Measurements from ENCODE around the gene MGARP. TPM values are rescaled to one million over a fixed set of nuclear protein-coding genes. Genes with fewer than 3 reads are reported as not detected.

The MGARP gene
- polyA plus RNA-seq, 1 donor from 2014 or later: 1.3 TPM

DNA sequence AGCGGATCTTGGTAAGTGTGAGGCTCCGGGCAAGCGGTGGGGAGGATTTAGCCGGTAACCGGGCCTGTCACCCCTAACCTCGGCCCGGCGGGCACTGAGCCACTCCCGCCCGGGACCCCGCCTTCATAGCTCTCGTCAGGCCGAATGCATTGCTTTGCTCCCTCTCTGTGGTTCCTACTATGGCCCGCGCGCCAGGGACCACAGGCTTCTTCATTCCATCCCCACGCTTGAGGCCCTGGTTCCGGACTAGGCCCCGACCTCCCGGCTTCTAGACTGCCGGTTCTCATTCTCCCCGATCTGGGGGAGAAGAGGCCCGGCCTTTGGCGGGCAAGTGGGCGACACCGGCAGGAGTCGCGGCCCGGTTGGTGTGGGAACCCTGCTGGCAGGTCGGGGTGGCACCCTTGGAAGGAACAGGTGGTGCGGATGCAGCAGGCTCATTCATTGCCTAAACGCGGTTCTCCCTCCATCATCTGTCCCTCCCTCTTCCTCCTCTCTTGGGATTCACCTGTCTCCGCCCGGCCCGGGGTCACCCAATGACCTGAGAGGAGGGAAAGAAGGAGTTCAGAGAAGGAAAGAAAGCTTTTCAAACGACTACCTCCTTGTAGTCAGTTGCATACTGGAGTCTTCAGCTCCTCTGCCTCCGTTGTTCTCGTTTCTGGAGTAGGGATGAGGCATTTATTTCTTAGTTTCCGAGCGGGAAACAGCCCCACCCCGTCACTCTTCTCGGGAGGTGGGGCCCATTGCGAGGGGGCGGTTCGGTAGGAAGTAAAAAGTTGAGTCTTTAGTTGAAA is 22.0 kb upstream of the MGARP start, which contains the start of gene NDUFC1:
Gene NDUFC1 (minus strand): TSS at position 657 of the 791 bp plus-strand sequence. CDS start 6,679 bp downstream, outside the sequence.
- peak within 1 kb of the TSS; percentile 93 for H3K27ac ChIP-seq (ENCODE audit: low read length)
- H4K20me1 ChIP-seq (ENCODE audit: insufficient read depth): no peaks in the 10 kb centered on the region
- H3K9me2 ChIP-seq (ENCODE audit: insufficient read depth, low read length): no peaks in the 10 kb centered on the region
- peak within 1 kb of the TSS; percentile 98 for H3K4me3 ChIP-seq (ENCODE audit: low read length)
- H3K79me2 ChIP-seq (replicated peaks; ENCODE audit: insufficient read depth, low read length): peaks cover 58% of the 10 kb centered on the region
- peaks cover 5% of the 10 kb centered on the region for H3K9me3 ChIP-seq (ENCODE audit: low read length)
- TF ChIP-seq EZH2 (IDR thresholded peaks at IDR 0.05; ENCODE audit: borderline replicate concordance, insufficient read depth, low read length, poor library complexity, severe bottlenecking): no peak
- peak; percentile 11 for TF ChIP-seq SMC3 (conservative IDR thresholded peaks at IDR 0.05; ENCODE audit: poor library complexity)
- TF ChIP-seq MXI1 (conservative IDR thresholded peaks at IDR 0.05; ENCODE audit: poor library complexity, severe bottlenecking): no peak
- no peak for TF ChIP-seq TAF1 (IDR thresholded peaks at IDR 0.05; ENCODE audit: low read depth)
- no peak for TF ChIP-seq RAD21 (conservative IDR thresholded peaks at IDR 0.05)
- TF ChIP-seq, protein P1, sequence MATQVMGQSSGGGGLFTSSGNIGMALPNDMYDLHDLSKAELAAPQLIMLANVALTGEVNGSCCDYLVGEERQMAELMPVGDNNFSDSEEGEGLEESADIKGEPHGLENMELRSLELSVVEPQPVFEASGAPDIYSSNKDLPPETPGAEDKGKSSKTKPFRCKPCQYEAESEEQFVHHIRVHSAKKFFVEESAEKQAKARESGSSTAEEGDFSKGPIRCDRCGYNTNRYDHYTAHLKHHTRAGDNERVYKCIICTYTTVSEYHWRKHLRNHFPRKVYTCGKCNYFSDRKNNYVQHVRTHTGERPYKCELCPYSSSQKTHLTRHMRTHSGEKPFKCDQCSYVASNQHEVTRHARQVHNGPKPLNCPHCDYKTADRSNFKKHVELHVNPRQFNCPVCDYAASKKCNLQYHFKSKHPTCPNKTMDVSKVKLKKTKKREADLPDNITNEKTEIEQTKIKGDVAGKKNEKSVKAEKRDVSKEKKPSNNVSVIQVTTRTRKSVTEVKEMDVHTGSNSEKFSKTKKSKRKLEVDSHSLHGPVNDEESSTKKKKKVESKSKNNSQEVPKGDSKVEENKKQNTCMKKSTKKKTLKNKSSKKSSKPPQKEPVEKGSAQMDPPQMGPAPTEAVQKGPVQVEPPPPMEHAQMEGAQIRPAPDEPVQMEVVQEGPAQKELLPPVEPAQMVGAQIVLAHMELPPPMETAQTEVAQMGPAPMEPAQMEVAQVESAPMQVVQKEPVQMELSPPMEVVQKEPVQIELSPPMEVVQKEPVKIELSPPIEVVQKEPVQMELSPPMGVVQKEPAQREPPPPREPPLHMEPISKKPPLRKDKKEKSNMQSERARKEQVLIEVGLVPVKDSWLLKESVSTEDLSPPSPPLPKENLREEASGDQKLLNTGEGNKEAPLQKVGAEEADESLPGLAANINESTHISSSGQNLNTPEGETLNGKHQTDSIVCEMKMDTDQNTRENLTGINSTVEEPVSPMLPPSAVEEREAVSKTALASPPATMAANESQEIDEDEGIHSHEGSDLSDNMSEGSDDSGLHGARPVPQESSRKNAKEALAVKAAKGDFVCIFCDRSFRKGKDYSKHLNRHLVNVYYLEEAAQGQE (IDR thresholded peaks at IDR 0.05; ENCODE audit: borderline replicate concordance): peak; percentile 9
- TF ChIP-seq EP300 (conservative IDR thresholded peaks at IDR 0.05; ENCODE audit: poor library complexity, severe bottlenecking): no peak
- TF ChIP-seq, protein P2, sequence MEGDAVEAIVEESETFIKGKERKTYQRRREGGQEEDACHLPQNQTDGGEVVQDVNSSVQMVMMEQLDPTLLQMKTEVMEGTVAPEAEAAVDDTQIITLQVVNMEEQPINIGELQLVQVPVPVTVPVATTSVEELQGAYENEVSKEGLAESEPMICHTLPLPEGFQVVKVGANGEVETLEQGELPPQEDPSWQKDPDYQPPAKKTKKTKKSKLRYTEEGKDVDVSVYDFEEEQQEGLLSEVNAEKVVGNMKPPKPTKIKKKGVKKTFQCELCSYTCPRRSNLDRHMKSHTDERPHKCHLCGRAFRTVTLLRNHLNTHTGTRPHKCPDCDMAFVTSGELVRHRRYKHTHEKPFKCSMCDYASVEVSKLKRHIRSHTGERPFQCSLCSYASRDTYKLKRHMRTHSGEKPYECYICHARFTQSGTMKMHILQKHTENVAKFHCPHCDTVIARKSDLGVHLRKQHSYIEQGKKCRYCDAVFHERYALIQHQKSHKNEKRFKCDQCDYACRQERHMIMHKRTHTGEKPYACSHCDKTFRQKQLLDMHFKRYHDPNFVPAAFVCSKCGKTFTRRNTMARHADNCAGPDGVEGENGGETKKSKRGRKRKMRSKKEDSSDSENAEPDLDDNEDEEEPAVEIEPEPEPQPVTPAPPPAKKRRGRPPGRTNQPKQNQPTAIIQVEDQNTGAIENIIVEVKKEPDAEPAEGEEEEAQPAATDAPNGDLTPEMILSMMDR (IDR thresholded peaks at IDR 0.05; ENCODE audit: poor library complexity, severe bottlenecking): peak; percentile 51
- peak; percentile 42 for TF ChIP-seq POLR2AphosphoS5 (IDR thresholded peaks at IDR 0.05)
- no peaks in the 10 kb centered on the region for H3K36me3 ChIP-seq (ENCODE audit: insufficient read depth, low read length)
- H3K4me2 ChIP-seq (ENCODE audit: low read length): peak within 1 kb of the TSS; percentile 96
- H3F3A ChIP-seq (ENCODE audit: insufficient read depth, low read length, poor library complexity, severe bottlenecking): no peaks in the 10 kb centered on the region
- H2AFZ ChIP-seq (ENCODE audit: low read depth, low read length): peak within 1 kb of the TSS; percentile 98
- no peaks in the 10 kb centered on the region for H3K27me3 ChIP-seq (ENCODE audit: insufficient read depth, low read depth, low read length)
- peak within 1 kb of the TSS; percentile 98 for H3K9ac ChIP-seq (ENCODE audit: low read length)

DNA sequence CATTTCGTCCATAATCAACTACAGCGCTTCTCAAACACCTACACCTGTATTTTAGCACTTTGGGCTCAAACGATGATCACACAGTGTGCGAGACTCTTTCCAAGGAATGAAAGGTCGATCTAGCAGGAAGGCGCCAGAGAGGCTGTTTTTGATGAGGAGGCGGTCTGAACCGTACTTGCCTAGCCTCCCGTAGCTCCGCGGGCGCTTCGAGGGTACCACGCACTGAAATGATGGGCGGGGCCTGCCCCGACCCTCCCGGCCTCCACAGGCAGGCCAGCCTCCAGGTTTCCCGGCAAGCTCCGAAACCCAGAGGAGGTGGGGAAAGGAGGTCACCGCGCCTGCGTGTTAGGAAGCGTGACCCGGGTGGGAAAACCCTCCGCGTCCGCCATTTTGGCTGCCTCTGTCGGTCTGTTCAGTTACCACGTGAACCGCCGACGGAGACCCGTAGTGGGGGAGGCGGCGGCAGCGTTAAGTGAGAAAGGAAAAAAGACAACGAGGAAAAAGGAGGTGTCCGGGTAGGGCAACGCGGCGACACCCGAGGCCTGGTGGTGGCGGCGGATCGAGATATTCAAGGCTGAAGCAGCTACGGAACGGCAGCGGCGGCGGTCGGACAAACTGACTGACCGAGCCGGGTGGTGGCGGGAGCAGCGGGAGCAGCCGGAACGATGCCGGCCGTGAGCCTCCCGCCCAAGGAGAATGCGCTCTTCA is 21.2 kb upstream of the MGARP start, which contains the start of gene NAA15:
Gene NAA15 (plus strand): TSS at position 393 of the 708 bp plus-strand sequence. CDS start 273 bp downstream, at position 666.
- H3K27me3 ChIP-seq (ENCODE audit: insufficient read depth, low read depth, low read length): no peaks in the 10 kb centered on the region
- H2AFZ ChIP-seq (ENCODE audit: low read depth, low read length): peak within 1 kb of the TSS; percentile 98
- H3K9ac ChIP-seq (ENCODE audit: low read length): peak within 1 kb of the TSS; percentile 98
- H3K9me2 ChIP-seq (ENCODE audit: insufficient read depth, low read length): no peaks in the 10 kb centered on the region
- peak within 1 kb of the TSS; percentile 98 for H3K4me3 ChIP-seq (ENCODE audit: low read length)
- TF ChIP-seq EZH2 (IDR thresholded peaks at IDR 0.05; ENCODE audit: borderline replicate concordance, insufficient read depth, low read length, poor library complexity, severe bottlenecking) (no peak), RAD21 (conservative IDR thresholded peaks at IDR 0.05) (peak; percentile 36), POLR2AphosphoS5 (IDR thresholded peaks at IDR 0.05) (peak; percentile 81), EP300 (conservative IDR thresholded peaks at IDR 0.05; ENCODE audit: poor library complexity, severe bottlenecking) (peak; percentile 63), TAF1 (IDR thresholded peaks at IDR 0.05; ENCODE audit: low read depth) (peak; percentile 83), MXI1 (conservative IDR thresholded peaks at IDR 0.05; ENCODE audit: poor library complexity, severe bottlenecking) (peak; percentile 97), SMC3 (conservative IDR thresholded peaks at IDR 0.05; ENCODE audit: poor library complexity) (peak; percentile 36)
- TF ChIP-seq, protein P1 (IDR thresholded peaks at IDR 0.05; ENCODE audit: borderline replicate concordance): peak; percentile 42
- TF ChIP-seq, protein P2 (IDR thresholded peaks at IDR 0.05; ENCODE audit: poor library complexity, severe bottlenecking): no peak
- peak within 1 kb of the TSS; percentile 96 for H3K4me2 ChIP-seq (ENCODE audit: low read length)
- no peaks in the 10 kb centered on the region for H3K36me3 ChIP-seq (ENCODE audit: insufficient read depth, low read length)
- H4K20me1 ChIP-seq (ENCODE audit: insufficient read depth): no peaks in the 10 kb centered on the region
- H3F3A ChIP-seq (ENCODE audit: insufficient read depth, low read length, poor library complexity, severe bottlenecking): no peaks in the 10 kb centered on the region
- H3K9me3 ChIP-seq (ENCODE audit: low read length): peaks cover 5% of the 10 kb centered on the region
- peaks cover 51% of the 10 kb centered on the region for H3K79me2 ChIP-seq (replicated peaks; ENCODE audit: insufficient read depth, low read length)
- H3K27ac ChIP-seq (ENCODE audit: low read length): peak within 1 kb of the TSS; percentile 93
